NCI-H345 treated with DMSO at 0.1 percent for 48 hours (cell line): ENCODE results near the gene DNAJC11.
"Not testable (repeated sequence)": the region's sequence is repeated elsewhere in the genome, so short reads cannot be mapped to it uniquely, and the experiment has no call there.

Experiments used
- DNase-seq: peaks from one replicate; lab custom pipeline; 2025; ENCODE audit not compliant: unreplicated experiment; lab: John Stamatoyannopoulos, UW

The DNAJC11 gene

DNA sequence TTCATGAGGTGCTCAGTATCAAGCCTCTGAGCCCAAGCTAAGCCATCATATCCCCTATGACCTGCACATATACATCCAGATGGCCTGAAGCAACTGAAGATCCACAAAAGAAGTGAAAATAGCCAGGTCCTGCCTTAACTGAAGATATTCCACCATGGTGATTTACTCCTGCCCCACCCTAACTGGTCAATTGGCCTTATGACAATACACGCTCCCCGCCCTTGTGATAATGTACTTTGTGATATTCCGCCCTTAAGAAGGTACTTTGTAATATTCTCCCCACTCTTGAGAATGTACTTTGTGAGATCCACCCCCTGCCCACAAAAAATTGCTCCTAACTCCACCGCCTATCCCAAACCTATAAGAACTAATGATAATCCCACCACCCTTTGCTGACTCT, 1.7 kb downstream of the DNAJC11 start:
- DNase-seq = not testable (repeated sequence)

DNA sequence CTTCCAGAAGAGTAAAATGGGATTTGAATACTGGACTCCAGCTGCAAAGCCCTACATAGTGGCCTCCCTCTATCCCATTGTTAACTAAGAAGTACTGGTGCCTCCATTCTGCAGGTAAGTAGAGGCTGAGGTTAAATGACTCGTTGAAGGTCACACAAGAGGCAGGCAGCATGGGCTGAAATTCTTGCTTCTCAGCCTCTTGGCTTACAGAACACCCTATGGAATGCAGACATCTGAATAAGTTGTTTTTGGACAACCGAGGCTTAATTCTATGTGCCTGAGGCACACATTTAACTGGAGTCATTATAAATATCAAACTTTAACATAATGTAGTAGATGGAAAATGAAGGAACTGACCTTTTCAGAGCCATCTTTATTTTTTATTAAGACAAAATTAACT, 5.7 kb downstream of the DNAJC11 start:
- no peak for DNase-seq

DNA sequence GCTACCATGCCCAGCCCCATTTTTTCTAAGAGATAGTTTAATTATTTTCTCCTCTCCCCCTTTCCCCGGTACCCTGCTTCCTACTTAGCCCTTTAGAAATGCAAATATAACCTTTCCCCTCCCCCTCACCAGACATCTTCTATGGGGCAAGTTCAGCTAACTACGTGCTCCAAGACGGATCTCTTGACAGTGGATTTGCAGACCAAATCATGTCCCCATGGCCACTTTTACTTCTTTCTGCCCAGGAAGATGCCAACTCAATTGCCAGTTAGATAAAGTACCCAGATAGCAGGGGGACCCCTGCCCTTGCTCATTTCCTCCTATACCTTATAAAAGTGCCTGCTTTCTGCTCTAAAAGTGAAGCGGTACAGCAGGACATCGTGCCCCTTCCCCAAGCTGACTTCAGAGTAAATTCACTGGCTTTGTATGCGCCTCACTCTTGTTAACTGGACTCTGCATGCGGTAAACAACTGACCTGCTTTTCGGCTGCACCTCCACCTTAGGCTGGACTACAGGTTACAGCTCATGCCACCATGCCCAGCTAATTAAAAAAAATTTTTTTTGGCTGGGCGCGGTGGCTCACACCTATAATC, 7.4 kb downstream of the DNAJC11 start:
- no peak for DNase-seq

DNA sequence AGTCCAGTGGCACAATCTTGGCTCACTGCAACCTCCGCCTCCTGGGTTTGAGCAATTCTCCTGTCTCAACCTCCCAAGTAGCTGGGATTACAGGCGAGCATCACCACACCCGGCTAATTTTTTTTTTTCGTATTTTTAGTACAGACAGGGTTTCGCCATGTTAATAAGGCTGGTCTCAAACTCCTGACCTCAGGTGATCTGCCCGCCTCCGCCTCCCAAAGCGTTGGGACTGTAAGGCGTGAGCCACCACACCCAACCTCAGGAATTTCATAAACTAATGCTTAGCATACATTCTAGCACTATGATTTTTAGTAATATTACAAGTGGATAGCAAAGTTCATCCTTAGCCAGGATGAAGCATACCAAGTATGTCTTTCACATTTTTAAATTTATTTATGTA, 8.7 kb downstream of the DNAJC11 start:
- no peak for DNase-seq

DNA sequence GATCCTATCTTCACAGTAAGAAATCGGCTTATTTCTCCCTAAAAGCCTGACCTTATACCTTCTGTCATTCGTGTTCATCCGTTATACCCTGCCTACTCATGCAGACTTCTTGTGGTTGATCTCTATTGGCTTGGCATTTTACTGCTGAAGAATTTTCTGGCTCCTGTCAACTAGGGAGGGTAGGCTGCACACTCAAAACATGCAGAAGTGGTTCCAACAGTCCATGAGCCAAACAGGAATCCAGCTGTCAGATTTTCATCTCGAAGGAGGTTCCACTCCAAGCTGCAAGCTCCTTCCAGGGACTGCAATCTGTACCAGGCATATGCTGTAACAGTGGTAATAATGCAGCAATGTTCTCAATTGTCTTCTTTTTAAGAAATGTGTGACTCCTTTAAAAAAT, 10.1 kb downstream of the DNAJC11 start:
- no peak for DNase-seq

DNA sequence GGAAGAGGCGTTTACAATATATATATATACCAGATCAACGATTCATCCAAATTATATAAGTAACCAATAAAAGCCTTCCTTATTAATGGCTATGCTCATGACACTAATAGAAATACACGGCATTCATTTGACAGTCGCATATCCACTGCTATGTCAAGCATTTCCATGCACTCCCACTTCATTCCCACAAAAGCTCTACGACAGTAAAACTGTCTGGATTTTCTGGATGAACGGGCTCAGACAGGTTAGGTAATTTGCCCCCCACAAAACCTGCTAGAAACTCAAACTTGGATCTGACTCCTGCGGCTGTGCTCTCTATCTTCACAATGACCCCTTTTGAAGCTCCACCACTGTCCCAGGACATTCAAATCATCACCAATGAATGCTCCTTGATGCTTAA, 11.4 kb downstream of the DNAJC11 start:
- DNase-seq = no peak

DNA sequence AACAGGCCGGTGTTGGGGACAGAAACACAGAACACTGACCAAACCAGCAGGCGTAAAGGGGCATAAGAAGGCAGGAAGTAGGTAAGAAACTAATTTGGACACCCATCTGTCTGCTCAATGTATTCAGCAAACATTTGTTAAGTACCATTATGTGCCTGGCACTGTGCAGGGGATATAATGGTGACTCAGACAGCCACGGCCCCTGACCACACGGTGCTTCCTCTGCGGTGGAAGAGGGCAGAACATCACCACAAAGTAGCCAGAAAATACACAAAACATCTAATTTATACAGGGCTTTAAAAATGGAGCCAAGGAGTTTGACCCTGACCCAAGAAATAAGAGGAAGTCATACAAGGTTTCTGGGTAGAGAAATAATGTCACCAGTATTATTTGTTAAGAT, 12.9 kb downstream of the DNAJC11 start:
- DNase-seq = no peak

DNA sequence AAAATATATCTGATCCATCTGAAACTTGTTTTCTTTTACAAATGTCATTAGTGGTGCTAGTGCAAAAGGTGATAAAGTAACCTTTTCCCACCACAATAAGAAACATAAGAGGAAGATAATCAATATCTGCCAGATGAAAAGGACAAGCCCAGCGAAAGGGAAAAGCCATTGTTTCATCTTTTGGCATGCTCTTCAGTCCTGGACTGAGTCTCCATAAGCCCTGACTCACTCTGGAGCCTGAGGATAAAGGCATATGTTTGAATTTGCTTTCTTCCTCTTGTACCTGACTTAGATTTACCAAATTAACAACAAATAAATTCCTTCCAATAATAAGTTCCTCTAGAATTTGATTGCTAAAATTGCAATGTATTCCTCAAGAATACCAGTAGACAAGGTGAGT, 13.6 kb downstream of the DNAJC11 start:
- no peak for DNase-seq

DNA sequence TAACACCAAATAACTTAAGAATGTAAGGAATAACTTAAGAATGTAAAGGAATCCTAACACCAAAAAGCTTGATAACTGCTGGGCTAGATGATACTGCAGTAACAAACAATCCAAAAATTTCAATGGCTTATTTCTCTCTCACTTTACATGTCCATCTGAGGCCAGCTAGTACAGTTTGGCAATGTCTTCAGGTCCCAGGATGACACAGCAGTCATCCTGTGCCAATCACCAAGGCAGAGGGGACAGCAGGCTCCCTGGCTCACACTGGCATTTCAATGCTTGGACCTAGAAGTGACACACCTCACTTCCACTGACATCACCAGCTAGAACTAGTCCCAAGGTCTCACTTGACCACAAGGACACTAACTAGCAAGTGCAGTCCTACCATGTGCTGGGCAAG, 15.3 kb downstream of the DNAJC11 start:
- DNase-seq = no peak

DNA sequence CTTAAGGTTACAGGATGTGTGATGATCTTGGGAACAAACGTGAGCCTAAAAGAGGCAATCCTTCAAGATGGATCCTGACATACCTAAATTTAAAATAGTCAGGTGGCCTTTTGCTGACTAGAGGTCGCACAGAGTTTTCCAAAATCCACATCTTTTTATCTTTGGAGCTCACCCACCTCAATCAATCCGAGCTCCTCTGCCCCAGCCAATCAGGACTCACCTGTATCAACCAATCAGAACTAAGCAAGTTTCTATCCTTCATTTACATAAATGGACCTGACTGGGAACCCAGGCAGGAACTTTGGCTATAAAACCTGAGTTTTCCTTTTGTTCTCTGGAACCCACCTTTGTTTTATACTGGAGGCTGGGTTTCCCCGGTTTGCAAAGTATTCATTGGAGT, 16.2 kb downstream of the DNAJC11 start:
- no peak for DNase-seq

DNA sequence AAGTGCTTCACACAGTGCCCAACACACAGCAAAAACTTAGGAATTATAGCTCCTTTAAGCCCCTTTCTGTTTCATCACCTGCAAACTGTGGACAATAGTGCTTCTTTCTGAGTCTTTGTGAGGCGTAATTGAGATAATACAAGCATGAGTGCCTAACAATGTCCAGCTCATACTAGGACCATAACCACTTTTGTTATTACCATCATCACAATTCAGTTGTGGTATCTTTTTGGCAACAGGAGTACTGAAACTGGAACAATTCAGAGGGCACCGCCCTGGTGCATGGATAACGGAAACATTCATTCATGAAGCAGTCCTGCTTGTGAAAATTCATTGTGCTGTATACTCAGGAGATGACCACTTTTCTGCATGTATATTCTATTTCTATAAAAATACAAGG, 18.2 kb downstream of the DNAJC11 start:
- DNase-seq = no peak

DNA sequence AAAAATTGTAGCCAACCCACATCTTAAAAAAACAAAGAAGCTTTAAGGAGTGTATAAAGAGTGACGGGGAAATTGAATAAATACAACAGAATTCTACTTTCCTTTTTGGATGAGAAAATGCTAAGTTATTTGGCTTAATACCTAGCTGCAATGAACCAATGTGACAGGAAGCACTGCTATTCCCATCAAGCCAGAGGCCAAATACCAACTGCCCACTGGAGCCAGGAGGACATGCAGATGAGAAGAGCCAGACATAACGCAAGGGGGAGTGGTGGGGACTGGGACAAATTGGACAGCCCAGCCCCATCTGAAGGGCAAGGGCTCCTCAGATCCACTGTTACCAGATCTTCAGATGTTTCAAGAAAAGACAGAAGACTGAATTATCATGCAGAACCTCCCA, 25.7 kb downstream of the DNAJC11 start:
- no peak for DNase-seq

DNA sequence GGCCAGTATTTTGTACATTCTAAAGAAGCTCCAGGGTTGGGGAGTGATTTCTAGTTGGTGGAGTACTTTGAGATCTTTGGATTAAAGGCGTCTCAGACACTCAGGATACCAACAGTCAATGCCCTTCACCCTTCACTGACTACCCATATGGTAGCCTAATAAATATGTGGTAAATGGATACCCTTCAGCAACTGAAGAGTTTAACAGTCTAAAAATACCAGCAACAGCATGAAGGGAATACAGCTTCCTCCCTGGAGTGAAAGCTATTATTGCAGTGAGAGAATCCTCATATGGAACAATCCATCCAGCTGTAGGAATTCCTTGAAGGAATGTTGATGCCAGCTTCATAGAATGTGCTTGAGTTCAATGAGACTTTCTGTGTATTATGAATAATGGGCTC, 26.8 kb downstream of the DNAJC11 start:
- DNase-seq = no peak

DNA sequence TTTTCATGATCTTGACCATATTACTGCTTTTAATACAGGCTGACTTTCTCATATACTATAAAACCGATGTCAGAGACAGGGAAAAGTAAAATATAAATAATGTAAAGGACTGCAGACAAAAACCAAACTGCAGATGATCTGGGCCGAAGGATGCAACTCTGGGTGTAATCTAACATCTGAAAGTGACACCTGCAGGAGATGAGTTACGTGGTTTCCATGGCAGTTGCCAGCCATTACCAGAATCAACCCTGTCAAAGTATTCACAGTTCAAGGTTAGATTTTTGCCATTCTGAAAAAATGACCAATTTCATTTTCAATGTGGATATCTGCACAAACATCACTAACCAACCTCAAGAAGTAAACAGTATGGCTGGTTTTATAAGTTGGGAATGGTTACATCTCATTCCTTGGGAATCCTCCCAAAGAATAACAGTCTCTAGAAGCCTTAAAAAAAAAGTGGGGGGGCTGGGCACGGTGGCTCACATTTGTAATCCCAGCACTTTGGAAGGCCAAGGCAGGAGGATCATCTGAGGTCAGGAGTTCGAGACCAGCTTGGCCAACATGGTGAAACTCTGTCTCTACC, 27.7 kb downstream of the DNAJC11 start:
- no peak for DNase-seq

DNA sequence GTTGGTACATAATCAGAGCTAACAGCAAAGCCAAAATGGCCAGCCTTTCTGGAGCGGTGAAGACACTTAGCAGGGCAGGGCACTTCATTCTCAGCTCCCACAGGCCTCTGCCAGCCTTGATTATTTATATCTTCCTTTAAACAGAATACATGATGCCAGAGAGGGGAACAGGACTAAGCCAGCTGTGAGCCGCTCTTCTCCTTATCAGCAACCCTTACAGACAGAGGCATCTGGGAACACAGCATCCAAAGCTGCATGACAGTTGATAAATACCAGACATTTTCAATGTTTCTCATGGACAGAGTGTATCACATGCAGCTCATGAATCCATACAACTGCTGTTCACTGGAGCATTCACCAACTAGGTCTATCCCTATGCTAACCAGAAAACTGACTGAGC, 29.1 kb downstream of the DNAJC11 start:
- DNase-seq = no peak

DNA sequence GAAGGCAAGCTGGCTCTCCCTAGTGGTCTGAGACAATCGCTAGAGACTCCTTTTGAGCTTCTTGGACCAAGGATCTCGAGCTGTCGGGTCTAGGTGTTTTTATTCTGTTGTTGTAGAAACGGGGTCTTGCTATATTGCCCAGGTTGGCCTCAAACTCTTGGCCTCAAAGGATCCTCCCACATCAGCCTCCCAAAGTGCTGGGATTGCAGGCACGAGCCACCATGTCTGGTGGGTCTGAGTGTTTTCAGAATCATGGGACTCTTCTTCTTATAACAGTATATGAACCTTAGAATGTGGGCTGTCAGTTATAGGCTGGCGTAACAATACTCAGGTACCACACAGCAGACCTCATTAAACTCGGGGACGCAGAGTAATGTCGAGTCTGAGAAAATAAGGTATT, 33.1 kb downstream of the DNAJC11 start:
- no peak for DNase-seq

DNA sequence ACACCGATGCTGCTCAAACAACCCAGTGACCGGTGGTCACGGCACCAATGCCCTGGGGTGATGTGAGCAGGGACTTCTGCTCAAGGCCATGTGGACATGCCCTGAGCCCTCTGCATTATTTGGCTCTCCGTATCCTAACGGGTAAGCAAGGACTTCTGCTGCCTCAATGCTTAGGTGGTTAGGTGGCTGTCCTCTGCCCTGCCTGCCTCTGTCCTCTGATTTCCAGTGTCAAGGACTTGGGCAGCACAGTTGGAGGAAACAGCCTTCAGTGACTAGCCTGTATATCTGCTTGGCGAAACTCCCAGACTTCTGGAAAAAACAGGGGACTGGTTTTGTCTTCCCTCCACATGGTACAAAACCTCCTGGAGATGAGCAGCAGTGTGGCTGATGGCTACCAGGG, 34.5 kb downstream of the DNAJC11 start:
- no peak for DNase-seq

DNA sequence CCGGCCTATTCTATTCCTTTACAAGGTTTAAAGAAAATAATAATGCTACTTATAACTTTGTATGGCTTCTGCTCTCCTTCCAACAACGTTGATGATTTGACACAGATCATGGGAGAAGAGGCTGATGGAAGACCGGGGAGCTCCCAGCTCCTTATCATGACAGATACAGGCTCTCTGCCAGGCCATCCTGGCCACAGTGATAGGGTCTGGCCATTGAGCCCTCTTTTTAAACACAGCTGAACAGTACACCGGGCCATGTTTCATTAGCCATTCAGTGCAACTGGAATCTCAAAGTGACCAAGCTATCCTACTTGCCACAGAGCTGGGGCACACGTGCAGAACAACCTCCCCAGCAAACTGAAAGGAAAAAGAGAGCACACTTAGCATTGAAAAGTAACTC, 34.9 kb downstream of the DNAJC11 start:
- no peak for DNase-seq

DNA sequence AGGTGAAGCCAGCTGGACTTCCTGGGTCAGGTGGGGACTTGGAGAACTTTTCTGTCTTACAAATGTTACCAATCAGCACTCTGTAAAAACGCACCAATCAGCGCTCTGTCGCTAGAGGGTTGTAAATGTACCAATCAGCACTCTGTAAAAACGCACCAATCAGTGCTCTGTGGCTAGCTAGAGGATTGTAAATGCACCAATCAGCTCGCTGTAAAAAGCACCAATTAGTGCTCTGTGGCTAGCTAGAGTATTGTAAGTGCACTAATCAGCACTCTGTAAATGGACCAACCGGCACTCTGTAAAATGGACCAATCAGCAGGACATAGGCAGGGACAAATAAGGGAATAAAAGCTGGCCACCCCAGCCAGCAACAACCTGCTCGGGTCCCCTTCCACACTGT, 39.1 kb downstream of the DNAJC11 start:
- DNase-seq = not testable (repeated sequence)

DNA sequence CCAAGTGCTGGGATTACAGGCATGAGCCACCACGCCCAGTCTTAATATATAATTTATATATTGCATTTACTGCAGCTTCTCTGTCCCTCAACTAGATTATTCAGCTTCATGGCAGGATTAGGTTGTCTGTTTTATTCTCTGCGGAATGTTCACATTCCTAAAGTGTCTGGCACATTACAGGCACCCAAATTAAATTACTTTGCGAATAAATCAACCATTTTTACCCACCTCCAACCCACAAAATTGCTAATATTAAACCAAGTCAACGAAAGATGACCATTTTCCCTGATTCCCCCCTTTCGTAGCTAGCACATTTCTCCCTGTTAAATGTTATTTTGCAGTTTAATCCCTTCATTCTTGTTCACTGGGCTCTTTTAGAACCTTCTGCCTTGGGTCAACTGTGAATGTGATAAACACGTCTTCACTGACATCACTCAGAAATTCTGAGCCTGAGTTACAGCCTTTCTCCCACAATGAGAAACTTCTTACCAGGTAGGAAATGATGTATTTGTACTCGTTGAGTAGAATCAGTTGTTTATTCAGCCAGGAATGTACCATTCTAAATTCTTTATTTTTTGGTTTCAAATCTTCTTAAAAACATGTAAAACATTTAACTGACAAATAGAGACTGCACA, 41.1 kb downstream of the DNAJC11 start:
- DNase-seq = no peak

DNA sequence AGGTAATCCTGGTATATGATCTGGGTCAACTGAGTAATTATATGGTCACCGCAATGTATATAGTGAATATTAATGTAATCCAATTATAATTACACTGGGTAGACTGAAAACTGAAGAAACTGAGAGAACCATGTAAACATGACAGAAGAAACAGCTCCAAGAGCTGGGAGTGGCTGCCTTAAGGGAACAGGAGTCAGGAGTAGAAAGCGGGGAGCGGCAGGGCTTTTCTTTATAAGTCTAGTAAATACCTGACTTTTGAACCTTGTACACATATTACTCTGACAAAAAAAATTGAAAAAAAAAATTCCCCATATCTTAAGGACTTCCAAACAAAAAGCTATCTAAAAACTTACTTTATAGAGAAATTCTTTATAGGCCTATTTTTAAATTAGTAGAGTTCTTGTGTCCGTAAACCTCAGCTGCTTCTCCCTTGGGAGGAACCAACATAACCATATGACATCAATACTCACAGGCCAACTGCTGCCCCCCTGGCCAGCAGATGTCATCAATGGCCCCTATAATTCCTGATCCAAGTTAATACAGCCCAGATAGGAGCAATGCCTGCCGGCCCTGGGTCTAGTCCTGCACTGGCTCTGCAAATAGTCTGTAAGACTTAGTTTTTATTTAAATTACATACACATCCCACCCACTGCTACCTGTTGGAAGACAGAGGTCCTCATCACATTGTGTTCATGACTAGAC, 43.1 kb downstream of the DNAJC11 start:
- DNase-seq = no peak

DNA sequence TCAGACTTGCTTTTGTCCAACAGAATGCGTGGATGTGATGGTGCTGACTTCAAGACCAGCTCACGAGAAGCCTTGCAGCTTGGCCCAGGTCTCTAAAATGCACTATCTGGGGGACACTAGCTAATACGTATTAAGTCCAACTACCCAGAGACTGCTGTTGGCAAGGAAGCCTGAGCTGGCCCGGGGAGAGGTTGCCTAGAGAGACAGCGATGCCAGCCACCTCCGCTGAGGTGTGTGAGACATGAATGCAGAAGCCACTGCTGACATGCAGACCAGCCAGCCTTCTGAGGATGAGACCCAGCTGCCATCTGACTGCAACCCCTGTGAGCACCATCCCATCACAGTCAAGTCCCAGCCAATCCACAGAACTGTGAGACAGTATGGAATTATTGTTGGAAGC, 44.5 kb downstream of the DNAJC11 start:
- no peak for DNase-seq
